DOHH2 (cell line): ENCODE measurements around the gene CBFA2T3.
A peak's percentile ranks its signal among the peaks of the same experiment; 100 is the strongest.
"Not testable (repeated sequence)": the region's sequence is repeated elsewhere in the genome, so short reads cannot be mapped to it uniquely, and the experiment has no call there.

Experiments
- H3F3A ChIP-seq: fragments of 200-600 bp; sonication (generic), shearing (Covaris generic); 2 replicates; pipeline ENCODE4 v1.6.0; 2016; ENCODE audit warnings: antibody characterized with exemption, mild to moderate bottlenecking; ENCODE audit not compliant: control insufficient read depth, insufficient read depth
- H3K27ac ChIP-seq: fragments of 200-600 bp; sonication (generic); 2 replicates; pipeline ENCODE4 v1.5.1; 2014; ENCODE audit warnings: low read depth, mild to moderate bottlenecking, low read length, moderate library complexity
- H3K27me3 ChIP-seq: fragments of 200-600 bp; sonication (generic); 2 replicates; pipeline ENCODE4 v1.6.1; 2014; ENCODE audit warnings: mild to moderate bottlenecking, low read length, mixed read lengths; ENCODE audit not compliant: control insufficient read depth
- H3K36me3 ChIP-seq: fragments of 200-600 bp; sonication (generic); 2 replicates; pipeline ENCODE4 v1.6.1; 2014; ENCODE audit warnings: mild to moderate bottlenecking, low read length, moderate library complexity, mixed read lengths; ENCODE audit not compliant: control insufficient read depth
- H3K4me1 ChIP-seq: fragments of 200-600 bp; sonication (generic); 2 replicates; pipeline ENCODE4 v1.6.1; 2014; ENCODE audit warnings: mild to moderate bottlenecking, low read length, mixed read lengths; ENCODE audit not compliant: control insufficient read depth
- H3K4me2 ChIP-seq: fragments of 200-600 bp; sonication (generic); 2 replicates; pipeline ENCODE4 v1.6.0; 2014; ENCODE audit warnings: mild to moderate bottlenecking, low read length, moderate library complexity
- H3K4me3 ChIP-seq: fragments of 200-600 bp; sonication (generic); 2 replicates; pipeline ENCODE4 v1.5.1; 2014; ENCODE audit warnings: mild to moderate bottlenecking, low read length, mixed read lengths
- H3K79me2 ChIP-seq: fragments of 200-600 bp; sonication (generic); 2 replicates; pipeline ENCODE4 v1.6.1; 2014; ENCODE audit warnings: mild to moderate bottlenecking, low read length, mixed read lengths; ENCODE audit not compliant: control insufficient read depth
- H3K9me2 ChIP-seq: fragments of 200-600 bp; sonication (generic); replicated peaks from 2 replicates; pipeline ENCODE4 v1.6.1; 2014; ENCODE audit warnings: mild to moderate bottlenecking, low read length, mixed read lengths; ENCODE audit not compliant: control insufficient read depth
- H3K9me3 ChIP-seq: fragments of 200-600 bp; sonication (generic); 2 replicates; pipeline ENCODE4 v1.6.1; 2014; ENCODE audit warnings: antibody characterized with exemption, low read length, mixed read lengths; ENCODE audit not compliant: control insufficient read depth, insufficient read depth
- H4K20me1 ChIP-seq: fragments of 200-600 bp; sonication (generic); 2 replicates; pipeline ENCODE4 v1.6.0; 2014; ENCODE audit warnings: low read depth, mild to moderate bottlenecking, antibody characterized with exemption, low read length, moderate library complexity; ENCODE audit not compliant: control insufficient read depth, insufficient read depth
- CTCF ChIP-seq: fragments of 200-600 bp; sonication (generic); IDR thresholded peaks from one replicate; pipeline ENCODE4 v1.5.1; 2014; ENCODE audit warnings: antibody characterized with exemption, mild to moderate bottlenecking, low read depth, low read length; ENCODE audit not compliant: poor library complexity, severe bottlenecking
- EZH2phosphoT487 ChIP-seq: fragments of 200-600 bp; sonication (generic); IDR thresholded peaks from 2 replicates; pipeline ENCODE4 v1.6.1; 2017; ENCODE audit warnings: borderline replicate concordance, mild to moderate bottlenecking, antibody characterized with exemption, low read length, moderate library complexity, mixed read lengths

The CBFA2T3 gene

GRCh38 chr16:88920618-88921590, 56.1 kb downstream of the CBFA2T3 start:
- H3K9me3 ChIP-seq = peaks cover 4% of the 10 kb centered on the region; the same call in 1 of the 2 replicates
- no peaks in the 10 kb centered on the region for H3K27me3 ChIP-seq
- peaks cover 40% of the 10 kb centered on the region for H3K4me1 ChIP-seq
- no peak overlapping the region for H3K4me3 ChIP-seq
- TF ChIP-seq CTCF (no peak), EZH2phosphoT487 (no peak)
- H3K4me2 ChIP-seq = 0 out of 2 replicates have a peak overlapping the region, but pooled peaks have one; percentile 4
- H4K20me1 ChIP-seq = peaks cover 31% of the 10 kb centered on the region
- H3K27ac ChIP-seq = no peak overlapping the region
- H3K9me2 ChIP-seq = no peaks in the 10 kb centered on the region
- peaks cover 16% of the 10 kb centered on the region for H3K36me3 ChIP-seq
- H3F3A ChIP-seq = no peaks in the 10 kb centered on the region
- H3K79me2 ChIP-seq = peaks cover 91% of the 10 kb centered on the region

- no peak overlapping the region for H3K4me2 ChIP-seq
- no peaks in the 10 kb centered on the region for H3K27me3 ChIP-seq
- TF ChIP-seq CTCF (no peak), EZH2phosphoT487 (no peak)
- peaks cover 85% of the 10 kb centered on the region for H3K79me2 ChIP-seq
- no peak overlapping the region for H3K4me3 ChIP-seq
- peaks cover 5% of the 10 kb centered on the region; the same call in 1 of the 2 replicates for H3K9me3 ChIP-seq
- peaks cover 29% of the 10 kb centered on the region for H4K20me1 ChIP-seq
- H3K36me3 ChIP-seq = peaks cover 12% of the 10 kb centered on the region
- no peak overlapping the region for H3K27ac ChIP-seq
- H3F3A ChIP-seq = no peaks in the 10 kb centered on the region
- H3K9me2 ChIP-seq = no peaks in the 10 kb centered on the region
- H3K4me1 ChIP-seq = peaks cover 31% of the 10 kb centered on the region
Measured at GRCh38 chr16:88919936-88920335, 57.1 kb downstream of the CBFA2T3 start.

DNA sequence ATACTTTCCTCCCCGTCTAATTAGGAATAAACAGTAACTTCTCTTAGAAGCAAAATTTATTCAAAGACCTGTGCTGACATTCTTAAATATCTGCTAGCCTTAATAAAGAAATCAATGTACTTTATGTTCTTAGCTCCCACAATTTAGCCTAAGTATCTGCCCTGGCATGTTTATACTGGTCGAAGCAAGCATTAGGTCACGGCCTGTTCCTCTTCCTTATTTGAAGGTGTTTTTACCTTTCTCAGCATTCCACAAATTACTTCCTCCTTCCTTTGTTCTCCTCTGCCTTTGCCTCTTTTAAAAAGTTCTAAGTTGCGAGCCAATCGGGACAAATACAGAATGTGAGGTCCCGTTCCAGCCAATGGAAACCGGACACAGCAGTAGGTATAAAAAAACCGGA, 58.1 kb downstream of the CBFA2T3 start:
- peaks cover 28% of the 10 kb centered on the region for H4K20me1 ChIP-seq
- not testable (repeated sequence) for H3K4me3 ChIP-seq, H3F3A ChIP-seq, H3K9me3 ChIP-seq, H3K9me2 ChIP-seq, H3K27ac ChIP-seq, H3K27me3 ChIP-seq, H3K4me2 ChIP-seq
- H3K36me3 ChIP-seq = peaks cover 15% of the 10 kb centered on the region
- peaks cover 82% of the 10 kb centered on the region for H3K79me2 ChIP-seq
- H3K4me1 ChIP-seq = peaks cover 27% of the 10 kb centered on the region

GRCh38 chr16:88917915-88918627, 58.9 kb downstream of the CBFA2T3 start:
- Histone ChIP-seq H3K36me3 (peaks cover 23% of the 10 kb centered on the region), H3K4me2 (no peak overlapping the region), H3K4me3 (no peak overlapping the region), H3K27ac (no peak overlapping the region), H3K9me2 (no peaks in the 10 kb centered on the region), H3K79me2 (peaks cover 82% of the 10 kb centered on the region), H4K20me1 (peaks cover 30% of the 10 kb centered on the region), H3F3A (no peaks in the 10 kb centered on the region), H3K9me3 (peaks cover 5% of the 10 kb centered on the region; the same call in 1 of the 2 replicates), H3K27me3 (no peaks in the 10 kb centered on the region), H3K4me1 (peaks cover 23% of the 10 kb centered on the region)
- TF ChIP-seq CTCF (no peak), EZH2phosphoT487 (no peak)
